Posterior vena cava (tissue), 2 donors: ENCODE measurements around the gene HMCN2. TPM values are rescaled to one million over a fixed set of nuclear protein-coding genes. Genes with fewer than 3 reads are reported as not detected.

Experiments used
- DNase-seq: peaks from one replicate; pipeline ENCODE4 v3.0.0-alpha.2; 2020; ENCODE audit warnings: low spot score
- intact Hi-C, 2 donors: fragments of 100-400 bp; cut with DNase I; formaldehyde crosslinking; loops; one replicate each; pipeline versions ENCODE4 v1.14.1 to v1.14.2; 2022 to 2023
- total RNA-seq, 2 donors: library from RNA; stranded (reverse); fragmentation: NEBNext Ultra II Directional; extraction: Animal tissue kit (Norgen Biotek cat#: 25700); gene quantifications; one replicate each; pipeline ENCODE4 v1.2.1, GENCODE V29; 2021
- donor health status: DM: yes; HTN: yes; CAD: no.
- donor health status: DM: yes; HTN: yes; CAD: no.

The HMCN2 gene
- total RNA-seq, 2 donors from 2014 or later = 98.8 to 224 TPM

DNA sequence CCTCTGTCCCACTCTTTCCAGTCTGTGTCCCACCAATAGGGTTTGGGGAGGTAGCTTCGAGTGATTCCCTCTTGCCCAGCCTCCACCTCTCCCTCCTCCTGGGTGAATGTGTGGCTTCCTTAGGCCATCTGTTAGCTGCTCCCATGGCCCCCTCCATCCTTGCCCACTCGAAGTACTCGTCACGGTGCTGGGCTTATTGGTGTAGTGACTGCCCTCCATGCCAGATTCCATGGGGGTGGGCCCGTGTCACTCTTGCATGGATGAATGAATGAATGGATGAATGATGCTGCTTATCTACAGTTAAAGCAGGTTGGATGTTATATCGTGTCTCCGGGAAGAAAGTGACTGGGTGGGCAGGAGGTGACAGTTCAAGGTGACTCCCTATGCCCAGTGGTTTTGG lies 19.1 kb downstream of the HMCN2 start:
- DNase-seq = peak; percentile 64
- intact Hi-C loops = no loop called here

GRCh38 chr9:130285271-130285670 lies 19.7 kb downstream of the HMCN2 start:
- intact Hi-C loops = no loop called here

GRCh38 chr9:130286072-130286770 lies 20.7 kb downstream of the HMCN2 start:
- intact Hi-C loops = no loop called here
- peak; percentile 73 for DNase-seq

More at GRCh38 chr9:130285271-130285670, 19.7 kb downstream of the HMCN2 start:
- no peak for DNase-seq

DNA sequence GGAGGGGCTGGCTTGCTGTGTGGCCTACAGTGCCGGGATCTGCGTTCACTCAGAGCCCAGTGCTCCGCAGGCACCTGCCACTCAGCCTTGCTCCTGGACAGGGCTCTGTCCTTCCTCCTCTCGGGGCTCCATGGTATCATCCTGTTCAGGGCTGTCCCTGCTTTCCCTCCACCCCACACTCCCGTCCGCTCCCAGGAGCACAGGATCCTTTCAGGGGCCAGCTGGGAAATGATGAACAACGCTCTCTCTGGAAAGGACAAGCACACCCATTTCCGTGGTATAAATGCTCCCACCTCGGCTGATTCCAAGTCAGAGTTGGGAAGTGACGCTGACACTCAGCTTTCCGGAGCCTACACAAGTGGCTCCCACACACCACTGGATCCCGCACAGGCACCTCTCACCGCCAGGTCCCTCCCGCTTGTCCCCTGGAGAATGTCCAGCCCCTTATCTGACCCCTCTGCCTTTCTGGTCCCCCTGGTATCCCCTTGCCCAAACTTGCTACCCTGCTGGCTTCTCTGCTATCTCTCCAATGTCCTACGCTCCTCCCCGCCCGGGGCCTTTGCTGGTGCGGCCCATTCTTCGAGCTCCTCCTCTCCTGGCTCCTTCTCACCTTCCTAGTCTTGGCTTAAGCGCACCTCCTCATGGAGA lies 21.3 kb downstream of the HMCN2 start:
- intact Hi-C loops = no loop called here
- peak; percentile 84 for DNase-seq

GRCh38 chr9:130287736-130288135 lies 22.2 kb downstream of the HMCN2 start:
- intact Hi-C loops = no loop called here
- DNase-seq = no peak

DNA sequence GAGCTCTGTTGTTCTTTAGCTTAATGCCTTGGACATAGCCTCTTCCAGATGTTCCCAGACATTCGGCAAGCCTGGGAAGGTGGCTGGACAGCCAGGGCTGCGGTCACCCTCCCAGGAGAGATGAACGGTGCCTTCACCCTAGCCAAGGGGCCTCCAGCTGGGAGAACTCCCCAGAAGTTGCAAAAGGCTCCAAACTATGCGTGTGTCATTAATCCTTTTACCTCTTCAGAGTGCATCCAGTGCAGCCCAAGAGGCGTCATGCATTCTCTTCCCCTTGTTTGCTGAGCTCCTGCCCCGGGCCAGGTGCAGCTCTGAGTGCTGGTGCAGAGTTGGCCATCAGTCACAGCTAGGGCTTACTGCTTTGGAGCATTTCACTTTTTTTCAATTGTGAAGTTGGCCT lies 22.8 kb downstream of the HMCN2 start:
- intact Hi-C loops = no loop called here
- DNase-seq = peak; percentile 80

- DNase-seq = peak; percentile 66
These were observed 23.5 kb downstream of the HMCN2 start for GRCh38 chr9:130288926-130289690.

DNA sequence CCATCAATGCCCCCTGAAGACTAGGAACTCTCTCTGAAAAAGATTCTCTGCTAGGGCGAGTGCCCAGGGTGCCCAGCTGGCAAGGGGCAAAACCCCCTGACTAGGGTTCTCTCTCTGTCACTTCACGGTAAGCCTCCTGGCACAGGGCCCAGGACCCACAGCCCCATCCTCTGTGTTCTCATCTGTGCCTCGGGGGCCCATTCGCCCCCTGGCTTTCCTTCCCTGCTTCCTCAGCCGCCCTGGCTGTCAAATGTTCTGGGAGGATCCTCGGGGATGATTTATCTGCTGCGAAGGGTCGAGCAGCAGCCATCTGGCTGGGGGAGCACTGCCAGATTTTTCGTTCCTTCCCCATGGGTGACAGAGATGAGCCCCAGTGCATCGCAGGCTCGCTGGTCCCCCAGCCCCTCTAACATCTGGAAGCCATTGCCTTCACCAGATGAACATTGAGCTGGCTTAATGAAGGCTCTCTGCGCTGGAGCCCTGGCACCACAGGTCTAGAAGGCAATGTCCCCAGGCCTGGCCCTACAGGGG lies 24.2 kb downstream of the HMCN2 start:
- DNase-seq = peak; percentile 77
- intact Hi-C loops = no loop called here

More at GRCh38 chr9:130288926-130289690, 23.5 kb downstream of the HMCN2 start:
- intact Hi-C loops = no loop called here

GRCh38 chr9:130290291-130291181 lies 25.0 kb downstream of the HMCN2 start:
- peak; percentile 82 for DNase-seq
- intact Hi-C loops = no loop called here

DNA sequence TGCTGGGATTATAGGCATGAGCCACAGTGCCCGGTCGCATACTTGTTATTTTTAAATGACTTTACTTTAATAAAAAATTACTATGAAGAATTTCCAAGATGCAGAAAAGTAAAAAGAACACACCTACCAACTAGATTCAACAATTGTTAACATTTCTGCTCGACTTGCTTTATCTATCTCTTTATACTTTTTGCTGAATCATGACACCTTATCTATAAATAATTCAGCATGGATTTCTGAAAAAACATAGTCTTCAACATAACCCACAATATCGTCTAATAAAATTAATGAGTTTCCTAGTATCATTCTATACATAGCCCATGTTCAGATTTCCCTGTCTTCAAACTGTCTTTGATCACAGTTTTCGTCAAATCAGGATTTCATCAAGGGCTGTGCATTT lies 25.9 kb downstream of the HMCN2 start:
- intact Hi-C loops = no loop called here
- DNase-seq = peak; percentile 69

DNA sequence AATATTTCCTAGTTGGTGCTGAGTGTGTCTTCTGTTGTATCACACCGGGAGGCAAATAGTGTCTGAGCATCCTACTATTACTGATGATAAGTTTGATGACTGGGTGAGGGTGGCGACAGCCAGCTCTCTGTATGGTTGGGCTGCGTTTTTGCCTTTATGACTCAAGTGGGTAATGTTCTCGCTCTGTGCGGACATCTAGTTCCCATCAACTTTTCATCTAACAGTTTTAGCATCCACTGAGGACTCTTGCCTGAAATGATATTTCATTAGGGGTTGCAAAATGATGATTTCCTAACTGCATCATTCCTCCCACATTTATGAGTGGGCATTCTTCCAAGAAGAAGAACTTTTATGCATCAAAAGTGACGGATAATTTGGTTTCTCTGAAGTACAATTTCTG lies 26.5 kb downstream of the HMCN2 start:
- intact Hi-C loops = no loop called here
- DNase-seq = peak; percentile 83

GRCh38 chr9:130294664-130295063 lies 29.1 kb downstream of the HMCN2 start:
- intact Hi-C loops = no loop called here
- peak; percentile 71 for DNase-seq

- peak; percentile 43 for DNase-seq
- intact Hi-C loops = no loop called here
These were observed 29.9 kb downstream of the HMCN2 start for GRCh38 chr9:130295431-130295830.

DNA sequence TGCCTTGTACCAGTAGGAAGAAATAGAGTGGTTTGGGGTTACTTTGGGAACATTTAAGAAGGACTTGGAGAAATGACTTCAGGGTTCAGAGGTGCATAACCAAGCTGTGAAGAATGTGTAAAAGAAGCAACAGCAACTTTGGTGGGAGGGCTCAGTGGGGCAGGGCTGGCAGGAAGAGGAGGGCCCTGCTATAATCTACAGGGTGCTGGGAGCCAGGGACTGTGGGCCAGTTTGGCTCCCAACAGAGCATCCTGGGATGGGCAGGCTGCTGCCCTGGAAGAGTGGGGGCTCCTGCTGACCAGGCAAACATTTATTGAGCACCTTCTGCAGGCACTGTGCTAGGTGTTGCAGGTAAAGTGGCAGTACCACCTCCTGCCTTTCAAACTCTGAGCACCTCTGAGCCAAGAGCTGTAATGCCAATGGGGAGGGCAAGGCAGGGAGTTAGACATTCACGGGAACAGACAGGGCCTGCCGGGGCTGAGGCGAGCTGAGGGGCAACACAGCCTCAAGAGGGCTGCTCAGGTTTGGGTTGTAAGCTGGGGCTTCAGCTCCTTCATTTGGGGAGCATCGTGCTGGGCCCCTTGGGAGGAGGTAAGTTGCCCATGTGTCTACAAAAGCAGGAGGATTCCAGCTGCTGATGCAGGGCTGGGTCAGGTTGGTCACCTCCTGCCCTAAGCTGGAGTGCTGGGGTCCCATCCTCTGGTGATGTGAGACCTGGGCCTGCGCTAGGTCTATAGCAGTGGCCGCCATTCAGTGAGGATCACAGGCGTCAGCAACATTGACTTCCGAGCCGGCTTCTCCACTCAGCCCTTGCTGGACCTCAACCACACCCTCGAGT lies 30.6 kb downstream of the HMCN2 start:
- peak; percentile 58 for DNase-seq
- intact Hi-C loops = no loop called here

DNA sequence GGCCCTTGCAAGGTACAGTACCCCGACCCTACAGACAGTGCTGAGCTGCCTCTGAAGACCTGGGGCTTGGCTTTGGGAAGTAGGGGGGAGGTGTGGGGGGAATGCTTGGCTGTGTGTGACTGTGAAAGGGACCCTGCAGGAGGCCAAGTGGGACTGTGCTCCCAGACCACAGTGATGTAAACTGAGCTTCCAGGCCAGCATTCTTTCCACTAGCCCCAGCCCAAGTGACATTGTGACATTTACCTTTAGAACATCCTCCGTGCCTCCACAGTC lies 31.2 kb downstream of the HMCN2 start:
- peak; percentile 52 for DNase-seq
- intact Hi-C loops = no loop called here

GRCh38 chr9:130297371-130297770 lies 31.8 kb downstream of the HMCN2 start:
- peak; percentile 79 for DNase-seq
- intact Hi-C loops = no loop called here

- intact Hi-C loops = no loop called here
- DNase-seq = peak; percentile 69
These were observed 33.2 kb downstream of the HMCN2 start for GRCh38 chr9:130298662-130299279.
